Measurements from ENCODE around the gene RGL3. TPM values are rescaled to one million over a fixed set of nuclear protein-coding genes. Genes with fewer than 3 reads are reported as not detected.
A peak's percentile ranks its signal among the peaks of the same experiment; 100 is the strongest.

The RGL3 gene
- total and polyA plus RNA-seq, 10 of the 15 experiments (the other 5 are each of a cell fraction or from before 2014, with no cell fraction given), result not detected

DNA sequence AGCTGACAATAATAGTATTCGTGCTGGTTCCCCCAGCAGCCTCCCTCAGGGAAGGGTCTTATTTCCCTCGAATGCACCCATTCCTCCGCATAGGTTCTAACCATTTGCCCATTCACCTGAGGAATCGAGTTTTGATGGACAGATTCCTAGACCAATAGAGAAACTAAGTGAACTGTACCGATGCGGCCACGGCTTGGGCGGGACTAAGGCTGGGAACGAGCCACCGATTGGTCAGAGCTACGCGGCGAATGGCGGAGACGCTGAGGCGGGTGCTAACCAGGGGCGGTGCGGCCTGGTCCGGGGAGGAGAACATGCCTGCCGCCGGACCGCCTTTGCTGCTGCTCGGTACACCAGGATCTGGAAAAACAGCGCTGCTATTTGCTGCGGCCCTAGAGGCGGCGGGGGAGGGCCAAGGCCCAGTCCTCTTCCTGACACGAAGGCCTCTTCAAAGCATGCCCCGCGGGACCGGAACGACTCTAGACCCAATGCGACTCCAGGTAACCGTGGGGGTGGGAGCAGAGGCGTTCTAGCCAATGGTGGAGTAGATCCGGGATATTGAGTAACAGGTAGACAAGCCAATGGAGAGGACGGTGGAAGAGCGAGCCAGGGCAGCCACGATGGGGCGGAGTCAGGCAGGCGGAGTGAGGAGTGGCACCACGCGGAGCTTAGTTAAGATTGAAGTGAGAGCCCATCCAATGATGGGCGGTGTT, 44.5 kb downstream of the RGL3 start, which contains the start of gene SWSAP1 (continued):
- TF ChIP-seq JUND (IDR thresholded peaks at IDR 0.05; ENCODE audit: low read depth, low read length), result no peak
- TF ChIP-seq NFXL1 (IDR thresholded peaks at IDR 0.05; ENCODE audit: borderline replicate concordance), result no peak
- TF ChIP-seq SMARCA5 (IDR thresholded peaks at IDR 0.05), result no peak; the same call in 1 of the 2 replicates
- TF ChIP-seq TCF3 (IDR thresholded peaks at IDR 0.05; ENCODE audit: borderline replicate concordance, insufficient read depth, low read depth, low read length), result 0 out of 2 replicates have a peak, but pooled peaks have one; percentile 14
- TF ChIP-seq SMC3 (IDR thresholded peaks at IDR 0.05; ENCODE audit: borderline replicate concordance, low read length), result no peak
- TF ChIP-seq, protein P1, sequence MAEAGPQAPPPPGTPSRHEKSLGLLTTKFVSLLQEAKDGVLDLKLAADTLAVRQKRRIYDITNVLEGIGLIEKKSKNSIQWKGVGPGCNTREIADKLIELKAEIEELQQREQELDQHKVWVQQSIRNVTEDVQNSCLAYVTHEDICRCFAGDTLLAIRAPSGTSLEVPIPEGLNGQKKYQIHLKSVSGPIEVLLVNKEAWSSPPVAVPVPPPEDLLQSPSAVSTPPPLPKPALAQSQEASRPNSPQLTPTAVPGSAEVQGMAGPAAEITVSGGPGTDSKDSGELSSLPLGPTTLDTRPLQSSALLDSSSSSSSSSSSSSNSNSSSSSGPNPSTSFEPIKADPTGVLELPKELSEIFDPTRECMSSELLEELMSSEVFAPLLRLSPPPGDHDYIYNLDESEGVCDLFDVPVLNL (IDR thresholded peaks at IDR 0.05; ENCODE audit: low read depth, low read length), result no peak
- TF ChIP-seq ATF2 (IDR thresholded peaks at IDR 0.05; ENCODE audit: low read length), result no peak
- TF ChIP-seq, protein P2, sequence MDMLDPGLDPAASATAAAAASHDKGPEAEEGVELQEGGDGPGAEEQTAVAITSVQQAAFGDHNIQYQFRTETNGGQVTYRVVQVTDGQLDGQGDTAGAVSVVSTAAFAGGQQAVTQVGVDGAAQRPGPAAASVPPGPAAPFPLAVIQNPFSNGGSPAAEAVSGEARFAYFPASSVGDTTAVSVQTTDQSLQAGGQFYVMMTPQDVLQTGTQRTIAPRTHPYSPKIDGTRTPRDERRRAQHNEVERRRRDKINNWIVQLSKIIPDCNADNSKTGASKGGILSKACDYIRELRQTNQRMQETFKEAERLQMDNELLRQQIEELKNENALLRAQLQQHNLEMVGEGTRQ (IDR thresholded peaks at IDR 0.05; ENCODE audit: borderline replicate concordance, low read depth, low read length), result no peak; the same call in 1 of the 2 replicates
- TF ChIP-seq ASH2L (IDR thresholded peaks at IDR 0.05; ENCODE audit: borderline replicate concordance, low read depth), result 0 out of 2 replicates have a peak, but pooled peaks have one; percentile 72
- no peak; the same call in 1 of the 2 replicates for TF ChIP-seq RUNX3 (IDR thresholded peaks at IDR 0.05; ENCODE audit: low read length)
- TF ChIP-seq, protein P3, sequence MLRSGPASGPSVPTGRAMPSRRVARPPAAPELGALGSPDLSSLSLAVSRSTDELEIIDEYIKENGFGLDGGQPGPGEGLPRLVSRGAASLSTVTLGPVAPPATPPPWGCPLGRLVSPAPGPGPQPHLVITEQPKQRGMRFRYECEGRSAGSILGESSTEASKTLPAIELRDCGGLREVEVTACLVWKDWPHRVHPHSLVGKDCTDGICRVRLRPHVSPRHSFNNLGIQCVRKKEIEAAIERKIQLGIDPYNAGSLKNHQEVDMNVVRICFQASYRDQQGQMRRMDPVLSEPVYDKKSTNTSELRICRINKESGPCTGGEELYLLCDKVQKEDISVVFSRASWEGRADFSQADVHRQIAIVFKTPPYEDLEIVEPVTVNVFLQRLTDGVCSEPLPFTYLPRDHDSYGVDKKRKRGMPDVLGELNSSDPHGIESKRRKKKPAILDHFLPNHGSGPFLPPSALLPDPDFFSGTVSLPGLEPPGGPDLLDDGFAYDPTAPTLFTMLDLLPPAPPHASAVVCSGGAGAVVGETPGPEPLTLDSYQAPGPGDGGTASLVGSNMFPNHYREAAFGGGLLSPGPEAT (IDR thresholded peaks at IDR 0.05; ENCODE audit: low read depth), result peak; percentile 57
- TF ChIP-seq TARDBP (IDR thresholded peaks at IDR 0.05; ENCODE audit: borderline replicate concordance), result no peak
- no peak for TF ChIP-seq ZBTB33 (IDR thresholded peaks at IDR 0.05)
- TF ChIP-seq RB1 (IDR thresholded peaks at IDR 0.05; ENCODE audit: borderline replicate concordance), result peak; percentile 71; the same call in 1 of the 2 replicates
- TF ChIP-seq SMAD5 (IDR thresholded peaks at IDR 0.05; ENCODE audit: low read depth), result peak; percentile 79
- TF ChIP-seq EZH2 (IDR thresholded peaks at IDR 0.05; ENCODE audit: borderline replicate concordance, control insufficient read depth, low read depth, low read length), result no peak
- no peak for TF ChIP-seq ZNF384 (IDR thresholded peaks at IDR 0.05; ENCODE audit: borderline replicate concordance, low read depth, low read length)
- TF ChIP-seq ZNF217 (IDR thresholded peaks at IDR 0.05), result no peak
- 0 out of 2 replicates have a peak, but pooled peaks have one; percentile 12 for TF ChIP-seq RFX5 (IDR thresholded peaks at IDR 0.05; ENCODE audit: low read depth, low read length)
- TF ChIP-seq ATF7 (IDR thresholded peaks at IDR 0.05; ENCODE audit: low read depth), result peak; percentile 38; the same call in 1 of the 2 replicates

Data from GM12878 (cell line).